GM12878 (cell line): ENCODE results near the gene SNAPC4. TPM values are rescaled to one million over a fixed set of nuclear protein-coding genes. Genes with fewer than 3 reads are reported as not detected.

Experiments
- ATAC-seq: fragments of 200-7000 bp; cut with Tn5 transposase; 3 replicates; pipeline ENCODE4 v1.9.1; 2020; ENCODE audit warnings: mild to moderate bottlenecking, moderate library complexity
- BruUV-seq: library from RNA; stranded (reverse); fragments of 400-500 nt; replicated peaks from 2 replicates; lab custom pipeline; 2021; lab: Mats Ljungman, UMichigan
- CTCF ChIA-PET: fragments of 300-600 bp; sonication (Branson Sonifier 250); formaldehyde crosslinking; extraction: SDS; loops from one replicate; lab custom pipeline; 2021; ENCODE audit warnings: inconsistent platforms; lab: Yijun Ruan, JAX
- POLR2A ChIA-PET: fragments of 350-600 bp; formaldehyde crosslinking; extraction: SDS; loops from one replicate; lab custom pipeline; 2021; ENCODE audit warnings: inconsistent platforms; lab: Charles Lee
- RAD21 ChIA-PET: fragments of 300-600 bp; sonication (Branson Sonifier 250); formaldehyde crosslinking; loops from one replicate; lab custom pipeline; 2023; ENCODE audit warnings: antibody characterized with exemption; ENCODE audit not compliant: unreplicated experiment; lab: Charles Lee
- SMC1A ChIA-PET: fragments of 300-600 bp; sonication (Branson Sonifier 250); formaldehyde crosslinking; loops from one replicate; lab custom pipeline; 2023; ENCODE audit not compliant: unreplicated experiment, uncharacterized antibody; lab: Charles Lee
- DNase-seq: peaks from one replicate; pipeline ENCODE4 v3.0.0-alpha.2; 2011; ENCODE audit warnings: low read depth, low spot score
- FAIRE-seq: peaks from 3 replicates; lab custom pipeline; 2011; peaks lifted over from hg19 to GRCh38; lab: Jason Lieb, UNC
- H2AFZ ChIP-seq: 2 replicates; pipeline ENCODE4 v1.6.0; 2011; ENCODE audit warnings: low read depth, low read length, control low read depth; ENCODE audit not compliant: control insufficient read depth
- H3K27ac ChIP-seq: 2 replicates; pipeline ENCODE4 v1.5.1; 2011; ENCODE audit warnings: control low read depth; ENCODE audit not compliant: control insufficient read depth, insufficient read depth
- H3K27me3 ChIP-seq, 2 experiments: replicated peaks in 1 of 2; 2 replicates each; pipeline versions ENCODE4 v1.6.0 to v1.6.1; 2011; ENCODE audit warnings: low read length in 1 of 2; ENCODE audit not compliant: control insufficient read depth in 2 of 2, insufficient read depth in 2 of 2
- H3K36me3 ChIP-seq, 2 experiments: 2 replicates each; pipeline ENCODE4 v1.5.1; 2011; ENCODE audit warnings: low read length in 1 of 2; ENCODE audit not compliant: control insufficient read depth in 2 of 2, insufficient read depth in 2 of 2
- H3K4me1 ChIP-seq: 2 replicates; pipeline ENCODE4 v1.6.1; 2011; ENCODE audit warnings: mild to moderate bottlenecking, low read length, moderate library complexity, mixed read lengths; ENCODE audit not compliant: control insufficient read depth, insufficient read depth
- H3K4me2 ChIP-seq: 2 replicates; pipeline ENCODE4 v1.6.0; 2011; ENCODE audit warnings: control low read depth; ENCODE audit not compliant: control insufficient read depth, insufficient read depth
- H3K4me3 ChIP-seq: fragments of 200-600 bp; sonication (generic); 2 replicates; pipeline ENCODE4 v1.5.1; 2016
- H3K79me2 ChIP-seq: 2 replicates; pipeline ENCODE4 v1.6.0; 2011; ENCODE audit warnings: low read length; ENCODE audit not compliant: control insufficient read depth, insufficient read depth
- H3K9ac ChIP-seq: 2 replicates; pipeline ENCODE4 v1.8.0; 2011; ENCODE audit warnings: low read length, control low read depth, mixed read lengths; ENCODE audit not compliant: control insufficient read depth, insufficient read depth
- H3K9me3 ChIP-seq: replicated peaks from 3 replicates; pipeline ENCODE4 v1.5.1; 2011; ENCODE audit warnings: mild to moderate bottlenecking, low read length; ENCODE audit not compliant: control insufficient read depth, insufficient read depth
- H4K20me1 ChIP-seq: 2 replicates; pipeline ENCODE4 v1.6.0; 2011; ENCODE audit not compliant: control insufficient read depth, insufficient read depth
- CREM ChIP-seq: IDR thresholded peaks from 2 replicates; pipeline ENCODE4 v1.6.1; 2014; ENCODE audit warnings: antibody characterized with exemption, low read depth
- DPF2 ChIP-seq: fragments of 450-650 bp; IDR thresholded peaks from 2 replicates; pipeline ENCODE4 v1.6.1; 2017; ENCODE audit warnings: mild to moderate bottlenecking
- EED ChIP-seq: sonication (generic); IDR thresholded peaks from 2 replicates; pipeline ENCODE4 v1.6.1; 2016; ENCODE audit warnings: antibody characterized with exemption, low read depth
- EGR1 ChIP-seq, 2 experiments: IDR thresholded peaks; 1 replicate in 1 of 2; 2 replicates in 1 of 2; pipeline ENCODE4 v1.6.1; 2011 to 2012; ENCODE audit warnings: low read depth in 2 of 2, low read length in 2 of 2, borderline replicate concordance in 1 of 2, mild to moderate bottlenecking in 1 of 2, moderate library complexity in 1 of 2
- EP300 ChIP-seq, 2 experiments: fragments of 150-350 bp in 1 of 2; IDR thresholded peaks; 2 replicates each; pipeline ENCODE4 v1.6.1; 2011 to 2012; ENCODE audit warnings: low read depth in 2 of 2, low read length in 2 of 2, borderline replicate concordance in 1 of 2, improper control_type of control experiment in 1 of 2, inconsistent platforms in 1 of 2; ENCODE audit not compliant: control insufficient read depth in 1 of 2
- HSF1 ChIP-seq: fragments of 150-350 bp; IDR thresholded peaks from 2 replicates; pipeline ENCODE4 v1.6.1; 2014; ENCODE audit warnings: mild to moderate bottlenecking, low read depth, low read length
- JUNB ChIP-seq: IDR thresholded peaks from 2 replicates; pipeline ENCODE4 v1.6.1; 2016; ENCODE audit warnings: antibody characterized with exemption, mild to moderate bottlenecking
- LARP7 ChIP-seq: fragments of 450-650 bp; IDR thresholded peaks from 2 replicates; pipeline ENCODE4 v1.6.1; 2017; ENCODE audit warnings: mild to moderate bottlenecking
- MEF2A ChIP-seq: IDR thresholded peaks from 2 replicates; pipeline ENCODE4 v1.6.1; 2011; ENCODE audit warnings: low read depth, mild to moderate bottlenecking, low read length, moderate library complexity; ENCODE audit not compliant: insufficient read depth
- NFYA ChIP-seq: IDR thresholded peaks from 2 replicates; pipeline ENCODE4 v1.6.1; 2011; ENCODE audit warnings: low read depth, mild to moderate bottlenecking, low read length, improper control_type of control experiment, borderline replicate concordance
- PBX3 ChIP-seq: IDR thresholded peaks from 2 replicates; pipeline ENCODE4 v1.6.1; 2011; ENCODE audit warnings: mild to moderate bottlenecking, low read depth, low read length, moderate library complexity; ENCODE audit not compliant: insufficient replicate concordance
- POLR2A ChIP-seq: IDR thresholded peaks from 2 replicates; pipeline ENCODE4 v1.6.1; 2011; ENCODE audit warnings: low read depth, mild to moderate bottlenecking, low read length
- RB1 ChIP-seq: fragments of 450-650 bp; formaldehyde crosslinking; IDR thresholded peaks from 2 replicates; pipeline ENCODE4 v1.6.1; 2017; ENCODE audit warnings: mild to moderate bottlenecking, borderline replicate concordance
- SMARCA5 ChIP-seq: fragments of 450-650 bp; IDR thresholded peaks from 2 replicates; pipeline ENCODE4 v1.6.1; 2017; ENCODE audit warnings: mild to moderate bottlenecking
- SP1 ChIP-seq: IDR thresholded peaks from one replicate; pipeline ENCODE4 v1.6.1; 2011; ENCODE audit warnings: low read depth, low read length
- SUZ12 ChIP-seq: fragments of 200-600 bp; sonication (generic); IDR thresholded peaks from one replicate; pipeline ENCODE4 v1.6.1; 2018; ENCODE audit warnings: antibody characterized with exemption, mild to moderate bottlenecking; ENCODE audit not compliant: unreplicated experiment
- ZBED1 ChIP-seq: IDR thresholded peaks from 2 replicates; pipeline ENCODE4 v1.6.1; 2016; ENCODE audit warnings: borderline replicate concordance
- ZBTB33 ChIP-seq: fragments of 450-650 bp; IDR thresholded peaks from 2 replicates; pipeline ENCODE4 v1.6.1; 2017; ENCODE audit warnings: mild to moderate bottlenecking
- ZNF24 ChIP-seq: fragments of 450-650 bp; IDR thresholded peaks from 2 replicates; pipeline ENCODE4 v1.6.1; 2017; ENCODE audit warnings: antibody characterized with exemption, mild to moderate bottlenecking
- ZNF384 ChIP-seq: IDR thresholded peaks from 2 replicates; pipeline ENCODE4 v1.6.1; 2012; ENCODE audit warnings: low read depth, mild to moderate bottlenecking, low read length, improper control_type of control experiment, borderline replicate concordance
- ZNF622 ChIP-seq: fragments of 450-650 bp; IDR thresholded peaks from 2 replicates; pipeline ENCODE4 v1.6.1; 2017; ENCODE audit warnings: mild to moderate bottlenecking, inconsistent platforms
- WGBS: methylation state at CpG from one replicate; pipeline ENCODE4 v1.1.6; 2016; ENCODE audit warnings: low lambda C conversion rate; ENCODE audit not compliant: insufficient replicate concordance, insufficient coverage; ENCODE audit errors: missing lambda C conversion rate; 5-methylcytosine and 5-hydroxymethylcytosine counted together
- in situ Hi-C: fragments of 300-500 bp; cut with MboI; formaldehyde crosslinking; loops from 9 replicates; pipeline ENCODE4 v1.14.3; 2018; ENCODE audit warnings: mixed read lengths
- intact Hi-C: fragments of 100-400 bp; cut with micrococcal nuclease; formaldehyde crosslinking; loops from one replicate; pipeline ENCODE4 v1.14.2; 2022; ENCODE audit not compliant: unreplicated experiment
- polyA plus RNA-seq, 11 experiments: library from polyadenylated mRNA; depleted of rRNA in 4 of 11; unstranded in 6 of 11; stranded (reverse) in 5 of 11; fragments of >200 nt; fragmentation: Nextera tagmentation in 4 of 11; fragmentation: Illumina TruSeq in 1 of 11; extraction: Ambion mirVana in 4 of 11; extraction: Trizol in 1 of 11; gene quantifications; 1 replicate in 1 of 11; 2 replicates in 10 of 11; pipeline versions ENCODE4 v1.2.1 to v1.2.3, GENCODE V29; 2011 to 2016; ENCODE audit warnings: inconsistent platforms in 2 of 11, missing spikeins in 2 of 11, low read depth in 1 of 11
- total RNA-seq, 4 experiments: library from RNA; depleted of rRNA in 3 of 4; stranded (reverse); fragments of >200 nt in 3 of 4; fragmentation: Illumina TruSeq in 1 of 4; extraction: Trizol in 1 of 4; gene quantifications; 2 replicates each; pipeline versions ENCODE4 v1.2.1 to v1.2.3, GENCODE V29; 2013 to 2021

SNAPC4 gene
- total and polyA plus RNA-seq, 10 of the 15 experiments (the other 5 are each of a cell fraction or from before 2014, with no cell fraction given), result 0.42 to 19.8 (median 7.0) TPM

DNA sequence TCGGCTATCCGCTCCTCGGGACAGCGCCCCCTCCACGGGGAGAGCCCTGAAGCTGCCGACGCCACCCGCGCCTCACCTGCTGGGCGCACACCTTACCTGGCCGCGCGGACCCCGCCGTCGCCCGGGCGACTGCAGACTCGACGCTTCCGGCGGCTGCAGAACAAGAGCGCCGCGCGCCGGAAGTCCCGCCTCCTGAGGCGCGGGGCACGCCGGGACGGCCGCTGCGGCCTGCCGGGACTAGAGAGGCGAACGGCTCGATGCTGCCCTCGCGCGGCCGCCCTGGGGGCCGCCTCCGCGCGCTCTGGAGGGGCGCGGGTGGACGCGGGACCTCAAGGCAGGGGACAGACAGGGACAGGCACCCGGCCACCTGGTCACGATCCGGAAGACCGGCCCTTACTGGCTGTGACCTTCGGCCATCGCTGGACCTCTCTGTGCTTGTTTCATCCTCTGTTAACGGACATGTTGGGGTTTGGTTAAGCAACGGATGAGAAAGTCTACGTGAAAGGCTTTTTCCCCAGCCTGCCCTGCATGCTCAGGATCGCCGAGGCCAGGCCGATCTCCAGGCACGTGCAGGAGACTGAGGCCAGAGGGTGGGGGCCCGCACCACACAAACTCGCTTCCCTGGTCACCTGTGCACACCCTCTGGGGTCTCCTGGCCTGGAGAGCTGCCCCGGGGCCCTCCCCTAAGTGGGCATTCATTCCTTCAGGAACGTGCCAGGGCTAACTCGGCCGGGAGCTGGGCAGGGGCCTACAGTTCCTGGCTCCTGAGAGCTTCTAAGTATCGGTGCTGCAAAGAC is at the start of gene SNAPC4 (continued):
- TF ChIP-seq RB1 (peak; percentile 80; the same call in 1 of the 2 replicates), EED (no peak), NFYA (no peak), SMARCA5 (peak; percentile 93), PBX3 (no peak), ZNF24 (0 out of 2 replicates have a peak, but pooled peaks have one; percentile 38), ZBED1 (no peak), CREM (no peak; the same call in 1 of the 2 replicates), EP300 (IDR thresholded peaks at IDR 0.05; ENCODE audit: borderline replicate concordance in 1 of 2, control insufficient read depth in 1 of 2, low read depth in 2 of 2, low read length in 2 of 2) (no peak), LARP7 (peak; percentile 97)

DNA sequence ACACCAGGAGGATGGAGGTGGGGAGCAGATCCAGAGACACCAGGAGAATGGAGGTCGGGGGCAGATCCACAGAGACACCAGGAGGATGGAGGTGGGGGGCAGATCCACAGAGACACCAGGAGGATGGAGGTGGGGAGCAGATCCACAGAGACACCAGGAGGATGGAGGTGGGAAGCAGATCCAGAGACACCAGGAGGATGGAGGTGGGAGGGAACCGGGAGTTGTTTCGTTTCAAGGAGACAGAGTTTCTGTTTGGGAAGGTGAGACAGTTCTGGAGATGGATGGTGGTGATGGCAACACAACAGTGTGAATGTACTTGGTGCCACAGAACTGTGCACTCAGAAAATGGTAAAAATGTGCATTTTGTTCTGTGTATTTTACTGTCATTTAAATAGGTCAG is 48.7 kb upstream of the SNAPC4 start:
- Histone ChIP-seq H3K27me3 (no peaks in the 10 kb centered on the region), H3K36me3 (peaks cover 24 to 25% of the 10 kb centered on the region in 2 experiments), H3K79me2 (no peaks in the 10 kb centered on the region), H3K4me3 (no peak overlapping the region), H3K4me1 (no peaks in the 10 kb centered on the region), H3K9ac (no peak overlapping the region), H4K20me1 (no peaks in the 10 kb centered on the region; the same call in 1 of the 2 replicates), H2AFZ (no peak overlapping the region), H3K9me3 (no peaks in the 10 kb centered on the region), H3K27ac (no peak overlapping the region), H3K4me2 (no peak overlapping the region)
- WGBS, result 81% methylated on average over 3 of the region's 3 CpGs
- intact Hi-C loops, result no loop called here
- in situ Hi-C loops, result no loop called here
- no TSS peak for BruUV-seq
- SMC1A ChIA-PET, result no interaction called here
- POLR2A ChIA-PET, result no interaction called here
- DNase-seq (no peak), ATAC-seq (no peak), FAIRE-seq (no peak)
- RAD21 ChIA-PET, result no interaction called here
- CTCF ChIA-PET, result no interaction called here
- TF ChIP-seq POLR2A, result no peak
- TF ChIP-seq JUNB, result no peak
- no peak for TF ChIP-seq MEF2A
- no peak for TF ChIP-seq ZNF384
- TF ChIP-seq DPF2, result no peak
- no peak for TF ChIP-seq ZNF622
- no peak for TF ChIP-seq HSF1
- TF ChIP-seq EGR1 (IDR thresholded peaks at IDR 0.05; ENCODE audit: borderline replicate concordance in 1 of 2, low read depth in 2 of 2, low read length in 2 of 2), result no peak
- TF ChIP-seq SP1, result no peak
- no peak for TF ChIP-seq SUZ12
- TF ChIP-seq ZBTB33, result no peak
